ENCODE measurements around the gene PLAAT1.

PLAAT1 gene

DNA sequence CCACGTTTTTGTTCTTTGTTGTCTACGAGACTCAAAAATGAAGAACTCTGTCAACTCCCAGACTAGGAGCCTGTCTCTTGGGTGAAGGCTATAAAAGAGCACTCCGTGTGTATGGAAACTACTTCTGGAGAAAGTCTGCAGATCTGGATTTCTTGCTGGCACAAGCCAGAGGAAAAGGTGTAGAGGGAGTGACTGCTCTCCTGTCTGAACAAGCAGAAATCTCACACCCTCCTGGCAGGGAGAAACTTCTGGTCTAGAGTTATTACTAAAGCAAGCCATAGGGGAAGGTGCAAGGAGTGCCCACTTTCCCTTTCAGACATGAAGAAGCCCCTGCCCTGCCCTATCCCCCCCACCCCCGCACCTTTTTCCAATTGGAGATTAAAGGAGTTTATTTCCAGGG is 9.5 kb downstream of the PLAAT1 start:
- DNase-seq (ENCODE audit: low read depth in 2 of 2, low spot score in 1 of 2): no peak

DNA sequence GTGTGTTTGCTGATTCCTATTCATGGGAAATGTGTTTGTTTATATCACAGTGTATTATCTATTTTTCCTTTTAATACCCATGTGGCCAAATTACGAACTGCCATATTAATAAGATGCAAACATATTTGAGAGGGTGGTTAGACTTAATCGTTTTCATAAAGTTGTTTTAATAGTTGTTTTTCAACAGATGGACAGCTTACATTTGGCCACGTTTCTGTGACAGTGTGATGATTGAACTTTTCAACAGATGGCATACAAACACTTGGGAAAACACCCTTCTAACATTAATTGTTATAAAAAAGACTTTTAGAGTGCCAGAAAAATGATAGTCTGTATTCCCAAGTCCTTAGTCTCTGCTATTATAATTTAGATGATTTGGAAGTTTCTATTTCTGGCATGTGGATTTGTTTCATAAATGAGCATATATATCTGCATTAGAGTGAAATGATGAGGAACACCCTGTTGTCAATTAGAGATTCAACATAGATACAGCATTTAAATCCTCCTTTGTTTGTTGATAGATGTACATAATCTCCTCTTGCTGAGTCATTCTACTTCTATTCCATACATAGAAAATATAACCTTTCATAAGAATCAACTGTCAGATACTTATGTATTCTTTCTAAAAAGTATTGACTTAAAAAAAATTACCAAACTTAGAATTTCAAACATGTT is 13.1 kb downstream of the PLAAT1 start:
- DNase-seq (ENCODE audit: low read depth in 2 of 2, low spot score in 1 of 2): no peak

DNA sequence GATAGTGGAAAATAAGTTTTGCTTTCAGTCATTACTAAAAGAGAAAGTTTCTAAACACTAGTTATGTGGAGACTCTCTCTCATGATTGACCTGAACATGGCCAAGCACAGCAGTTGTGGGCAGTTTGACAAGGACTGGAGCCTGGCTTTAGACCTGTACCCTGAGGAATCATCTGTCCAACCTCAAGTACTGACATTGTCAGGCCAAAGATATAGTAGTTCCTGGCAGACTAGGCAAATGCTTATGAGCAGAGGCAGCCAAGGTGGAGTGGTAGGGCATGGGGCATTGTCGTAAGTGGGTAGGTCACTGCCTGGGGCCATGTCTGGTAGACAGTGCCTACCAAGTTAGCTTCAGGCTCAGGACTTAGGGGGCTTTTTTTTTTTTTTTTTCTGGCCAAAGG is 20.9 kb downstream of the PLAAT1 start:
- no peak for DNase-seq (ENCODE audit: low read depth in 2 of 2, low spot score in 1 of 2)

DNA sequence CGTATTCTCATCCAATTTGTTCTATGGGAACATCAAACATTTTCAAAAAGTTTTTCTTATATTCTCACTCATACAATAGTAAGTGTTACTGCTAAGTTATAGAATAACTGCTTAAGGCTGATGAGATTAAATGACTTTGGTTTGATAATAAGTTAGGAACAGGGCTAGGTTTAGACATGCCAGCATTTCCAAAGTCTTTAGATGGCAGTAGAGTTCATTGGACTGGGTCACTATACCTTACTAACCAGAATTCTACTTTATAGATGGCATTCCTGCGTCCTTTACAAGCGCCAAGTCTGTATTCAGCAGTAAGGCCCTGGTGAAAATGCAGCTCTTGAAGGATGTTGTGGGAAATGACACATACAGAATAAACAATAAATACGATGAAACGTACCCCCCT is 21.7 kb downstream of the PLAAT1 start:
- DNase-seq (ENCODE audit: low read depth in 2 of 2, low spot score in 1 of 2): no peak

DNA sequence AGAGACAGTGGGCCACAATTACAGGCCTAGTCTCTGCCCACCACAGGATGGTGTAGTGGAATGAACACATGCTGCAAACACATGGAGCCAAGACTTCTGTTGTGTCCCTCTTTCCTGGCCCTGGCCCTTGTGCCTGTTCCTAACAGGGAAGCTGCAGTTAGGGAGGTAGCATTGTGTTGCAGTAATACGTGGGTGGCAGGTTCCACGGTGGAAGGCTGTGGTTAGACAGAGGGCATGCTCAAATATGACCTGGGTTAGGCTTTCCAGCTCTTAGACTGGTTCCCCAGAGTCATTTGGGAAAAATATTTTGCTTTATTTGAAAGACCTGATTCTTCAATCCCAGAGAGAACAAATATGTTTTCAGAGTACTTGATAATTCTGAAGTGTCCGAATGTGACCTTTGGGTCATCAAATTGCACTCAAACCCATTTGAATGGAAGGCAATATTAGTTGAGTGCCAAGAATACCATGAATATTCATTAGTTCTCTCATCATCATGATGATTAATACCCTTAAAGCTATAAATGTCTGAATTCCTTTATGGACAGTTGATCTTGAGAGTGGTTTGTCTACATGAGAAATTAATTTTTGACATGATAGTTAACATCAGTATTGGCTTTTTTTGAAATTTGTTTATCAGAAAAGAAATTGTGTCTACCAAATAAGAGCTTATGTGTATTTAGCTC is 28.5 kb downstream of the PLAAT1 start:
- no peak for DNase-seq (ENCODE audit: low read depth in 2 of 2, low spot score in 1 of 2)

DNA sequence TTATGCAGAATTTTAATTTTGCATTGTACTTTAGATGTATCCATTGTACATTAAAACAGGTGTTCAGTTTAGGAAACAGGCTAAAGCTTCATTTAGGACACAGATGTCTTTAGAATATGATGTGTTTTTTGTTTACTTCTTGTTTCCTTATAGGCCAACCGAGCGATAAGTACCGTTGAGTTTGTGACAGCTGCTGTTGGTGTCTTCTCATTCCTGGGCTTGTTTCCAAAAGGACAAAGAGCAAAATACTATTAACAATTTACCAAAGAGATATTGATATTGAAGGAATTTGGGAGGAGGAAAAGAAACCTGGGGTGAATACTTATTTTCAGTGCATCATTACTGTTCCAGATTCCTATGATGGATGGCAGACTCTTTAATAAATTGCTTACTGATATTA is 29.4 kb downstream of the PLAAT1 start:
- DNase-seq (ENCODE audit: low read depth in 2 of 2, low spot score in 1 of 2): no peak

DNA sequence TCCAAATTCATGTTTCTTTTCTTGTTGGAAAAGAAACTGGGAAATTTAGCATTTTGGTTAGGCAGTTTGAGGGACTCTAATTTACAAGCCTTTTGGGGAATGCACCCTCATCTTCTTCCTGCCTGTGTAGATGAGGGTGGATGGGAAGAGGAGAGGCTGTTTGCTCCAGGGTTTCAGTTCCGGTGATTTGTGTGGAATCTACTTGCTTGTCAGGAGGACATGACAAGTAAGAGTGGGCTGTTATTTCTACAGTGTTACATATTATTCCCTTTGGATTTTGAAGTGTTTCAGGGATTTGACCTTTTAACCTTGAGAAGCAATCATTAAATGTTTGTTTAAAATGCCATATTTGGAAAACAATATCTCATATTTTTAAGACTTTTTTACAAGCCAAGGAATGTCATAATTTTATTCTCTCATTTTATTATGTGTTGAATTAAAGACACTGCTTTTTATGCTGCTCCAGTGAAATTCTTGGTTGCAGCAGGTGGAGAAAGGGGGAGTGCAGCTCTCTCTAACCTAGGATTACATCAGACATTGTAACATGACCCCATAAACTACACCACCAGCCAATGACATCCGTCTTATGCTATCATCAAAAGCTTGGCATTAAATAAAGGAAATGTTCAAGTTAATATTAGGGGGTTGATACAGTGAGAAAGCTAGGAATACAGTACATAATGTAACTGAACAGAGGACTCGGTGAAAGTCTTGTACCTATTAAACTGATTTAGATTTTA is 30.2 kb downstream of the PLAAT1 start:
- DNase-seq (ENCODE audit: low read depth in 2 of 2, low spot score in 1 of 2): no peak

GRCh38 chr3:193292386-193292785 is 51.4 kb downstream of the PLAAT1 start:
- no peak for DNase-seq (ENCODE audit: low read depth in 2 of 2, low spot score in 1 of 2)

GRCh38 chr3:193295985-193296384 is 55.0 kb downstream of the PLAAT1 start:
- DNase-seq (ENCODE audit: low read depth in 2 of 2, low spot score in 1 of 2): no peak

DNA sequence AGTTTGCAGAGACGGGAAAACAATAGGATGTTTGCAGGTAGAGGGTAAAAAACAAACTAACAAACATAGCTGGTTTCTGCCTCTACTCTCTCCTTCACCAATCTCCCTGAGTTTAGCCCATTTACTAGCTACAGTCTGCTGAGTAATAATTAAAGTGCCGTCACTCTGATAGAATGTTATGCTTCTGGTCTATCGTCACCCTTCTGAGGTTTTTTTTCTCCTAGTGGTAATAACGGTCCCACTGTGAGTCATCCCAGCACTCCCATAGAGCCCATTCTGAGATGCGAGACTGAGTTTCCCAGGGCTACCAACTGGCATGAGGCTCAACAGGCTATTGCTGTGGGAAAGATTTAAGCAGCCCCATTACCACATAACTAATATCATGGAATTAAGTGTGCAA is 56.4 kb downstream of the PLAAT1 start:
- no peak for DNase-seq (ENCODE audit: low read depth in 2 of 2, low spot score in 1 of 2)

DNA sequence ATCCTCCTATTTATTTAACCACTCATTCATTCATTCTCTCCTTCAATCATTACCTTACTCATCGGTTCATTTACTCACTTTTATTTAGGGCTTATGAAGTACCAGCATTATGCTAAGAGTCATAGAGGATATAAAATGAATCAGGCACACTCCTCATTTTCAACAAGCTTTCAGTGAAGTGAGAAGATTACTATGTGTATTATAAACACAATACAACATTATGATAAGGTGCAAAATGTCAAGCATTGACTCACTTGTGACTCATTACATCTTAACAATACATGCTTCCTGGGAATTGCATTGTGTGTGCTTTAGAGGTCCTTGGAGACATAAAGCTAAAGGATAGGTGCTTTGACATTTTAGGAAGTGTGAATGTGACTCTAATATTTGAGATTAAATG is 60.4 kb downstream of the PLAAT1 start:
- DNase-seq (ENCODE audit: low read depth in 2 of 2, low spot score in 1 of 2): no peak

- no peak for DNase-seq (ENCODE audit: low read depth in 2 of 2, low spot score in 1 of 2)
Observed at GRCh38 chr3:193305356-193305755, 64.3 kb downstream of the PLAAT1 start.

- no peak for DNase-seq (ENCODE audit: low read depth in 2 of 2, low spot score in 1 of 2)
Observed at GRCh38 chr3:193310914-193311723, 70.1 kb downstream of the PLAAT1 start.

DNA sequence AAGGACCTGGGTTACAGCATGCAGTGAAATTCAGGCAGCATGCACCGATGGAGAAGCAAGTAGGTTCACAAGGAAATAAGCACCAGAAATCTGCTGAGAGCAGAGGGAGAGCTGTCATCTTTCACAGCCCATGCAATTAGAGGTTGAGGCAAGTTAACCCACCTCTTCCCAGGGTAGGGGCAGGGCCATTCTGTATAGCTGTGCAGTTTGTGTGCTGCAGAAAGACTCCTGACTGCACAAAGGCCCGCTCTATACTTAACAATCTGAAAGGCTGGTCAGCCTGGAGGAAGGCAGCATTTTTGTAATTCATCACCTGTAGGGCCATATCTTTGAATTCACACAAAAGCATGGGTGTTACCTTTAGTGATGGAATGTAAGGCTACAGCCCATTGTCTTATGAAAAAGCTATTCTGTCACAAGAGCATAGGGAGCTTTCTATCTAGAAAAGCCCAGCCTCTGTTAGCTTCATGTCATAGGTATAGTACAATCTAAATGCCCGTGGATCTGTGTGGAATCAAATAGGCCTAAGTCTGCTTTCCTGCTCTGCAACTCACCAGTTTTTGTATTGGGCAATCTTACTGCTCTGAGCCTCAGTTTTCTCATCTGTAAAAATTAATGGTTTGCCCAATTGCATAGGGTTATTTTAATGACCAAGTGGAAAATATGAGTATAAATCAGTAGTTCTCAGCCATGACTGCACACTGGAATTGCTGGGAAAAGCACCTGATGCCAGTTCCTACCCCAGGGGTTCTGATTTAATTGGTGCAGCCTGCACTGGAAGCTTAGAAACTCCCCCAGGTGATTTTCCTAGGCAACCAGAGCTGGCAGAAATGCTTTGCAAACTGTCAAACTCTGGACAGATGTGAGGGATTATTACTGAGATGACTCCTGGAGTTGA is 72.3 kb downstream of the PLAAT1 start:
- DNase-seq (ENCODE audit: low read depth in 2 of 2, low spot score in 1 of 2): no peak

DNA sequence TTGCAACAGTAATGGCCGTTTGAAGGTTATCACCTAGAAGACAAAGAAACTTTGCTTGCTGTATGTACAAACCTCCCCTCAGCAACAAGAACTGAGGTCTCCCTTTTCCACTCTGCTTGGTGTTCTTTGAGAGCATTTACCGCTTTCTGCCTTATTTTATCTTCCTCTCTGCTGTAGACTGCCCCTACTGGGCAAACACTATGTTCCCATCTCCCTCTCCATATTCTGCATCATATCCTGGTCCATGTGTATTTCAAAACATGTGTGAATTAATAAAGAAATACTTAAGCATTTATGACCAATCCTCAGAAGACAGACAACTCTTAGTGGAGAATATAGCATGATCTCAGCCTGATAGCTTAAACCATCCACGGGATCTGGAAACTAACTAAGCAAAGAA is 73.1 kb downstream of the PLAAT1 start:
- no peak for DNase-seq (ENCODE audit: low read depth in 2 of 2, low spot score in 1 of 2)

- DNase-seq (ENCODE audit: low read depth in 2 of 2, low spot score in 1 of 2): no peak
Observed at GRCh38 chr3:193317682-193318300, 76.8 kb downstream of the PLAAT1 start.
